GM19452 (cell line): ENCODE data around the gene FAS.
A peak's percentile ranks its signal among the peaks of the same experiment; 100 is the strongest.

Experiments
- ATAC-seq: cut with Tn5 transposase; IDR thresholded peaks from one replicate; pipeline ENCODE4 v1.9.1; 2021; ENCODE audit not compliant: unreplicated experiment

FAS gene

GRCh38 chr10:88990384-88991160 lies at the start of gene FAS:
TSS of gene FAS (plus strand) at chr10:88990798. CDS start at chr10:88990877, 79 bp downstream.
- peak; percentile 65 for ATAC-seq

- ATAC-seq: no peak
These were observed 49.6 kb upstream of the FAS start for GRCh38 chr10:88941026-88941425.

- no peak for ATAC-seq
These were observed 46.8 kb upstream of the FAS start for GRCh38 chr10:88943778-88944177.

- peak; percentile 53 for ATAC-seq
These were observed 45.8 kb upstream of the FAS start for GRCh38 chr10:88944813-88945212.

- ATAC-seq: no peak
These were observed 44.4 kb upstream of the FAS start for GRCh38 chr10:88946200-88946599.

GRCh38 chr10:88946965-88947590 lies 43.5 kb upstream of the FAS start:
- no peak for ATAC-seq

- ATAC-seq: no peak
These were observed 41.5 kb upstream of the FAS start for GRCh38 chr10:88949051-88949450.

- no peak for ATAC-seq
These were observed 40.4 kb upstream of the FAS start for GRCh38 chr10:88949912-88950837.

GRCh38 chr10:88952647-88953111 lies 37.9 kb upstream of the FAS start, which contains the start of gene ACTA2:
TSS of gene ACTA2 (minus strand) at chr10:88952773. CDS start at chr10:88948930, 3,843 bp downstream.
- ATAC-seq: no peak

GRCh38 chr10:88953662-88954061 lies 36.9 kb upstream of the FAS start:
- ATAC-seq: no peak

GRCh38 chr10:88954458-88955083 lies 36.0 kb upstream of the FAS start:
- ATAC-seq: no peak

- no peak for ATAC-seq
These were observed 33.2 kb upstream of the FAS start for GRCh38 chr10:88957381-88957780.

GRCh38 chr10:88958721-88959120 lies 31.9 kb upstream of the FAS start:
- no peak for ATAC-seq

- no peak for ATAC-seq
These were observed 29.8 kb upstream of the FAS start for GRCh38 chr10:88960802-88961201.

- ATAC-seq: no peak
These were observed 29.3 kb upstream of the FAS start for GRCh38 chr10:88961266-88961665.

GRCh38 chr10:88962336-88962735 lies 28.3 kb upstream of the FAS start:
- ATAC-seq: no peak

- ATAC-seq: no peak
These were observed 27.3 kb upstream of the FAS start for GRCh38 chr10:88963318-88963717.

GRCh38 chr10:88964360-88964759 lies 26.2 kb upstream of the FAS start:
- ATAC-seq: no peak

- no peak for ATAC-seq
These were observed 25.7 kb upstream of the FAS start for GRCh38 chr10:88964869-88965415.

- ATAC-seq: no peak
These were observed 23.8 kb upstream of the FAS start for GRCh38 chr10:88966797-88967196.

GRCh38 chr10:88968391-88968790 lies 22.2 kb upstream of the FAS start:
- no peak for ATAC-seq
